T1000 (cell line): ENCODE measurements around the gene UTS2.

Experiments used
- DNase-seq: peaks from one replicate; lab custom pipeline; 2025; ENCODE audit warnings: mixed read lengths; lab: John Stamatoyannopoulos, UW

The UTS2 gene

GRCh38 chr1:7863756-7864328, 11.0 kb upstream of the UTS2 start:
- no peak for DNase-seq

- DNase-seq, result no peak
Measured at GRCh38 chr1:7862211-7863060, 9.6 kb upstream of the UTS2 start.

GRCh38 chr1:7861452-7861851, 8.6 kb upstream of the UTS2 start:
- no peak for DNase-seq

- DNase-seq, result no peak
Measured at GRCh38 chr1:7860130-7860529, 7.3 kb upstream of the UTS2 start.

GRCh38 chr1:7859406-7859805, 6.5 kb upstream of the UTS2 start:
- no peak for DNase-seq

GRCh38 chr1:7857985-7858384, 5.1 kb upstream of the UTS2 start:
- DNase-seq, result no peak

GRCh38 chr1:7857000-7857399, 4.1 kb upstream of the UTS2 start:
- no peak for DNase-seq

GRCh38 chr1:7856345-7856744, 3.5 kb upstream of the UTS2 start:
- DNase-seq, result no peak

- no peak for DNase-seq
Measured at GRCh38 chr1:7853684-7854026, 790 bp upstream of the UTS2 start.

GRCh38 chr1:7850786-7851185, 2.1 kb downstream of the UTS2 start:
- no peak for DNase-seq

- no peak for DNase-seq
Measured at GRCh38 chr1:7847599-7847998, 5.3 kb downstream of the UTS2 start.

GRCh38 chr1:7846656-7847055, 6.2 kb downstream of the UTS2 start:
- DNase-seq, result no peak

GRCh38 chr1:7845761-7846160, 7.1 kb downstream of the UTS2 start:
- DNase-seq, result no peak

GRCh38 chr1:7842517-7842916, 10.3 kb downstream of the UTS2 start:
- no peak for DNase-seq

- no peak for DNase-seq
Measured at GRCh38 chr1:7839526-7839925, 13.3 kb downstream of the UTS2 start.

- DNase-seq, result no peak
Measured at GRCh38 chr1:7838714-7839113, 14.2 kb downstream of the UTS2 start.

- no peak for DNase-seq
Measured at GRCh38 chr1:7833035-7833434, 19.8 kb downstream of the UTS2 start.

GRCh38 chr1:7831458-7831857, 21.4 kb downstream of the UTS2 start:
- DNase-seq, result no peak

- DNase-seq, result no peak
Measured at GRCh38 chr1:7827126-7827955, 25.5 kb downstream of the UTS2 start.

- no peak for DNase-seq
Measured at GRCh38 chr1:7826363-7826762, 26.5 kb downstream of the UTS2 start.

- DNase-seq, result no peak
Measured at GRCh38 chr1:7824701-7825100, 28.2 kb downstream of the UTS2 start.

GRCh38 chr1:7821282-7821681, 31.6 kb downstream of the UTS2 start:
- DNase-seq, result no peak
